KG1 (cell line): ENCODE data around the gene XPC.
"Not testable (repeated sequence)": the region's sequence is repeated elsewhere in the genome, so short reads cannot be mapped to it uniquely, and the experiment has no call there.

Experiments used
- DNase-seq: peaks from one replicate; lab custom pipeline; 2025; lab: John Stamatoyannopoulos, UW

XPC gene

DNA sequence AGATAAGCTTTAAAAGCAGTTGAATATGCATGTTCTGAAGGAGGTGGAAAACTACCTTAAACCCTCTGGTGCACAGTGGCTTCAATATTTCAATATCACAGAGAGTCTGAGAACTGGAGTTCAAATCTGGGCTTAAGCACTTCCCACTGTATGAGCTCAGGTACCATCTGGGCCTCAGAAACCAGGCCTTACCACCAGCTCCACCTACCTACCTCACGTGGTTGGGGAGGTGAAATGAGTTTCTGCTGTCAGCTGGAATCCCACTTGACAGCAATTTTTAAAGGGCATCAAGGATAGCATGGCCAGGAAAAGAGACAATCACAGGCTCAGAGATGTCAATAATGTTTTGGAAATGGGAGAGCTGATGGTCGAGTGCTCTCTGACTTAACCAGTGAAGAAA, 58.8 kb downstream of the XPC start:
- no peak for DNase-seq

DNA sequence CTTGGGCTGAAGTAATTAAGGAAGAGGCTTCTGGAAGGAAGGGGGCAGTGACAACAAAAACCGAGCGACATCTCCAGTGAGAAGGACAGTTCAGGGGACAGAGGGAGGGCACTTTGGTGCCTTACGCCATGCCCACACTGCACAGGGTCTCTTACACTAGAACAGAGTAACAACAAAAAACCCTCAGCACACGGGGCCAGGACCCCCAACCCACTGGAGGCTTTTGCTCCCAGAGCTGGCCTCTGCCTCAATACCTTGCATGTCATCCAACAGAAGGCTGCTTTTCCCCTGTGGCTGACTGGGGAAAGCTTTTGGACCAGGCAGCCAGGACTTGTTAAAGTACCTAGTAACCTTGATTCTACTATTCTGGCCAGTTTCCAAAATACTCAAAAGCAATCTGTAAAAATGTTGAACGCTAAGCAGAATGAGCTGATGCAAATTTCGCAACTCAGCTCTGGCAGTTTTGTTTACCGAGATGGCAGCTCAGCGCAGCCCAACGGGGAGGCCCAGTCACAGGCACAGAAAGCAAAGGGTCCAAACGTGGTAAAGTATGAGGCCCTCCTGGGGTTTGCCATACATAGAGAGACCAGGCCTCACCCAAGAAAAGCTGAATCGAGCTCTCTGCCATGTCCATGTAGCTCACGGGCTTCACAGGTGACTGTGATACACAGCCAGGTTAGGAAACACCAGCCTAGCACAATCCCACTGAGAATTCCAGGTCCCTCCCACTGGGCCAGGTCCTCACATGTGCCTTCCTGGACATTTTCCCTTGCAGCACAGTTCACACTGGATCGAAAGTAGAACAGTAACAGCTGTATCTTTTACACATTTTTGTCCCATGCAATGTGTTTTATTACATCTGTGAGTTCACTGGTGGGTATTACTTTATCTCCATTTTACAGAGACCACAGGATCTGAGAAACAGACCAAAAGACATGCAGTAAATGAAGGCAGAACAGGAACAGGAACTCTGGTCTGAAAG, 59.7 kb downstream of the XPC start:
- DNase-seq = no peak

DNA sequence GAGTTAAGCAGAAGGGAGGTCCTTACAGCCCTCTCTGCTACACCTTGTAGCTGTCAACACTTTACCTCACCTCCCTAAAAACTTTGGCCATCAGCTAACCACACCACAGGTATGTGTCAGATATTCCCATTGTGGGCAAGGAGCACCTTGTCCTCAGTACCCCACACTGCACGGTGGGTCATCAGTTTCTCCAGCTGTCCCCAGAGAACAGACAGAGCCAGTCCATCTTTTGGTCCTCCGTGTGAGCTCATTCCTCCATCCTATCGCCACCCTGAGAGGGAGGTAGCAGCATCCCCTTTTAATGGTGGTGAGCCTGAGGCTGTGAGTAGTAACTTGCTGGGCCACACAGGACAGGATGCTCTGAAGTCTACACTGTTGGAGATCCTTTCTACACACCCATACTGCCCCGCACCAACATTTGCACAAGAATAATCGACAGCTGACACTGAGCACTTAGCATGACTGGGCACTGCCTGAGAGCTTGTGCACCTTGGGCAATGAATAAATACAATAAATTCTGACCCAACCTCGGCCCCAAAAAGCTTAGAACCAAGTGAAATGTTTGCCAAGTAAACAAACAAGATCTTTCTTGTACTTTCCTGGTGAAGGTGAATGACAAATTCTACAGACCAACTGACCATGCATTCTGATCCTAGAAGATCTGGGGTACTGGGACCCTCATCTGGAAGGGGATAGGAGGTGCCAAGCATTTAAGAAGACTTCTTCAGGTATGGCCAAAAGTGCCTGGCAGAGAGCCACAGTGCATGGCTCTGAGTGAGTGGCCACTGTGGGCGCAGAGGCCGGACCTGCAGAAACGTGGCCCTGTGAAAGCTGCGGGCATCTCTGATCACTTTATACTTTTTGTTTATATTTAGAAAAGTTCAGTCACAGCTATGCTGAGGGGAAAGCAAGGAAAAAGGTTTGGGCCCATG, 60.7 kb downstream of the XPC start:
- no peak for DNase-seq

DNA sequence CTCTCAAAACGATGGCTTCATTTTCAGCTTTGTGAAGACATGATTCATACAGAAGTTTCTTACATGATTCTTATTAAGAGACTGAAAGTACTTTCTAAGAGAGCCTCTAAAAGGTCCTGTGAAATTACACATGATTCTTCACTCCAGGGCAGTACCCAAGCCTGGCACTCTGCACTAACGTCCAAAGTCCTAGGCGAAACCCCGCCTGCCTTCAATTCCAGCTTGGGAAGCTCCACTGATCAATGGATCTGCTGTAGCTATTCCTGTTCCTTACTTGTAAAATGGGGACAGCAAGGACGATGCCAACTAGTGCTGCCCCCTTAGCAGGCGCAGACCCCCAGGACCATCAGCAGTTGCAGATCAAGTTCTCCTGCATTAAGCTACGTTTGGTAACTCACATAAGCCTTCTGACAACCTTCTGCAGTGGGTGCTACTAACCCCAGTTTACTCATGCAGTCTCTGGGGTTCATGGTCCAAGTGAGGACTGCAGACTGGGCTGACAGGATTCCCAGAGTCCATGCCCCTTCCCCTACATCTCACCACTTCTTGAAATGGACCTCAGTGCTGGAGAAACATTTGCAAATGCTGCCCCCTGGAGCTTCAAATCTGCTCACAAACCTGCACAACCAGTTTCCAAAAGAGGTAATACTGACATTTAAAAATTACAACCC, 64.3 kb downstream of the XPC start:
- DNase-seq = no peak

DNA sequence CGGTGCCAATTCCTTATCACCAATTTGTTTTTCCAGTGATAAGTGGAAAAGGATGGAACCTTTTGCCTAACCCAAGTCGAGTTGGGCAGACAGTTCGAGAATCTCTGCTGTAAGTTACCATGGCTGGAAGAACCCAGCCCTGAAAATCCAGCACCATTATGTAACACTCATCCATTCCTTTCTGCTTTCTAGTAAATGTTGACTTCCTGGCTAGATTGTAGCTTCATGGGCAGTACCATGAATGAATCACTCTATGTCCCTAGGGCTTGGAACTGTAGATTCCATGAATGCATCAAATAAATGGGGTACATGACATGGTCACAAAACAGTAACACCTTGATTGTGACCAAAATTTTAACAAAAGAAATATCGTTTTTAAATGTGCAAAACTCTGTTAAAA, 67.7 kb downstream of the XPC start:
- DNase-seq = no peak

DNA sequence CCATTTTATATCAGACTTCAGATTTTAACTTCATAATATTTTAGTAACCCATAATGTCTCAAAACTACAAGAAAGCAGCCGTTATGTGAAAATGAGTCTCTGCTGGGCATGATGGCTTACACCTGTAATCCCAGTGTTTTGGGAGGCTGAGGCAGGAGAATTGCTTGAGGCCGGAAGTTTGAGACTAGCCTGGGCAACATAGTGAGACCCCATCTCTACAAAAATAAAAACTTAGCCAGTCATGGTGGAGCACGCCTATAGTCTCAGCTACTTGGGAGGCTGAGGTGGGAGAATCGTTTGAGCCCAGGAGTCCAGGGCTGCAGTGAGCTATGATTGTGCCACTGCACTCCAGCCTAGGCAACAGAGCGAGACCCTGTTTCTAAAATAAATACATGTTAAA, 68.6 kb downstream of the XPC start:
- not testable (repeated sequence) for DNase-seq

DNA sequence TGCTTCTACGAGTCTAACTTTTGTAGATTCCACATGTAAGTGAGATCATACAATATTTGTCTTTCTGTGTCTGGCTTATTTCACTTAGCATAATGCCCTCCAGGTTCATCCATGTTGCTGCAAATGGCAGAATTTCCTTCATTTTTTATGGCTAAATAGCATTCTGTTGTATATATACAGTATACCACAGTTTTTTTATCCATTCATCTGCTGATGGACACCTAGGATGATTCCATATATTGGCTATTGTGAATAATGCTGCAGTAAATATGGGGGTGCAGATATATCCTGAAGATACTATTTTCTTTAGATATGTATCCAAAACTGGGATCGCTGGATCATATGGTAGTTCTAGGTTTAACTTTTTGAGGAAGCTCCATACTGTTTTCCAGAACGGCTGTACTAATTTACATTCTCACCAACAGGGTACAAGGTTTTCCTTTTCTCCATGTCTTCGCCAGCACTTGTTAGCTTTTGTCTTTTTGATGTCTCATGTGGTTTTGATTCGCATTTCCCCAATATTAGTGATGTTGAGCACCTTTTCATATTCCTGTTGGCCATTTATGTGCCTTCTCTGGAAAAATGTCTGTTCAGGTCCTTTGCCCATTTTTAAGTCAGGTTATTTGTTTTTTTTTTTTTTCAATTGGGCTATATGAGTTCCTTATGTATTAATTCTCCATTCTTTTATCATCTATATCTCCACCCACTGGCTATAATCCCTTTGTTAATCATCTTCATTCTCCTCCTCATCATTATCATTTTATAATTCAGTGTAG, 80.6 kb downstream of the XPC start:
- no peak for DNase-seq

DNA sequence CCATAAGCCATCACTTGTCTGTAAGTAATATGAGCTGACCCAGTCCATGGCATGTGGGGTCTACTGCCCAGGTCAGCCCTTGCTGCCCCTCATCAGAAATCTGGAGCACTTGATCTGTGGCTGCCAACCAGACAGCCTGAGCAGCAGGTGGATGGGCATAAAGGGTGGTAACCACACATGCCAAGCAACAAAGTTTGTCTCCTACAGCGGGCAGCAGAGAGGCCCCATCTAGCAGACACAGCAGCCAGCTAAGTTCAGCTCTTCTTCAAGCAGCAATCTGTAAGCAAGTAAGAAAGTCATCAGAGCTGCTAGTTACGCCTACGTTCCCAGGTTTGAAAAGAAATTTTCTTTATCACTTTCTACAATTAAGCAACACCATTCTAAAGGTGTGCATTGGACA, 81.7 kb downstream of the XPC start:
- no peak for DNase-seq
